IMR-90 (cell line): Measurements from ENCODE around the gene GOLGA8R. TPM values are rescaled to one million over a fixed set of nuclear protein-coding genes. Genes with fewer than 3 reads are reported as not detected.
"Not testable (repeated sequence)": the region's sequence is repeated elsewhere in the genome, so short reads cannot be mapped to it uniquely, and the experiment has no call there.

Experiments
- ATAC-seq: fragments of 200-7000 bp; cut with Tn5 transposase; 2 replicates; pipeline ENCODE4 v1.9.1; 2020; ENCODE audit warnings: low read depth, mild to moderate bottlenecking, moderate library complexity
- BruUV-seq: library from RNA; stranded (reverse); fragments of 400-500 nt; replicated peaks from 2 replicates; lab custom pipeline; 2021; lab: Mats Ljungman, UMichigan
- CTCF ChIA-PET: fragments of 300-600 bp; formaldehyde crosslinking; extraction: SDS; loops from one replicate; lab custom pipeline; 2021; ENCODE audit warnings: antibody characterized with exemption; lab: Yijun Ruan, JAX
- POLR2A ChIA-PET: fragments of 300-600 bp; sonication (Branson Sonifier 250); formaldehyde crosslinking; loops from one replicate; lab custom pipeline; 2022; ENCODE audit warnings: antibody characterized with exemption; ENCODE audit not compliant: unreplicated experiment; lab: Charles Lee
- DNase-seq: peaks from one replicate; pipeline ENCODE4 v3.0.0; 2013
- H2AFZ ChIP-seq: replicated peaks from 2 replicates; pipeline ENCODE3; 2013; ENCODE audit warnings: low read length, mild to moderate bottlenecking; ENCODE audit not compliant: poor library complexity
- H2AK5ac ChIP-seq: 2 replicates; pipeline ENCODE4 v1.6.1; 2013; ENCODE audit warnings: low read depth, low read length, inconsistent platforms
- H2AK9ac ChIP-seq: replicated peaks from 2 replicates; pipeline ENCODE3; 2013; ENCODE audit warnings: mild to moderate bottlenecking, low read depth, low read length, moderate library complexity; ENCODE audit not compliant: poor library complexity
- H2BK120ac ChIP-seq: 2 replicates; pipeline ENCODE4 v1.6.1; 2013; ENCODE audit warnings: low read depth, low read length, inconsistent platforms
- H2BK15ac ChIP-seq: 3 replicates; pipeline ENCODE4 v1.6.1; 2013; ENCODE audit warnings: low read depth, low read length, inconsistent platforms
- H2BK20ac ChIP-seq: 2 replicates; pipeline ENCODE4 v1.6.1; 2013; ENCODE audit warnings: low read depth, mild to moderate bottlenecking, inconsistent platforms, low read length, moderate library complexity
- H2BK5ac ChIP-seq: 2 replicates; pipeline ENCODE4 v1.6.1; 2013; ENCODE audit warnings: mild to moderate bottlenecking, low read depth, low read length, inconsistent platforms; ENCODE audit not compliant: poor library complexity, severe bottlenecking
- H3K14ac ChIP-seq: replicated peaks from 2 replicates; pipeline ENCODE4 v1.6.1; 2013; ENCODE audit warnings: low read depth, low read length, inconsistent platforms
- H3K18ac ChIP-seq: 2 replicates; pipeline ENCODE4 v1.6.1; 2013; ENCODE audit warnings: low read depth, low read length, control low read depth
- H3K23ac ChIP-seq: 2 replicates; pipeline ENCODE4 v1.6.1; 2013; ENCODE audit warnings: low read depth, low read length, inconsistent platforms
- H3K27ac ChIP-seq: 2 replicates; pipeline ENCODE4 v1.5.1; 2013; ENCODE audit warnings: mild to moderate bottlenecking, control low read depth, low read length; ENCODE audit not compliant: insufficient read depth
- H3K27me3 ChIP-seq: 2 replicates; pipeline ENCODE4 v1.6.1; 2013; ENCODE audit warnings: low read length; ENCODE audit not compliant: control insufficient read depth, insufficient read depth
- H3K36me3 ChIP-seq: 2 replicates; pipeline ENCODE4 v1.6.1; 2013; ENCODE audit warnings: low read length, mixed read lengths; ENCODE audit not compliant: control insufficient read depth, insufficient read depth
- H3K4ac ChIP-seq: 2 replicates; pipeline ENCODE4 v1.6.1; 2013; ENCODE audit warnings: low read depth, low read length, inconsistent platforms
- H3K4me1 ChIP-seq: 2 replicates; pipeline ENCODE4 v1.6.1; 2013; ENCODE audit warnings: low read length, mixed read lengths; ENCODE audit not compliant: control insufficient read depth, insufficient read depth
- H3K4me2 ChIP-seq: 2 replicates; pipeline ENCODE4 v1.6.1; 2013; ENCODE audit warnings: low read depth, mild to moderate bottlenecking, control low read depth, low read length, moderate library complexity
- H3K4me3 ChIP-seq: 2 replicates; pipeline ENCODE4 v1.5.1; 2013; ENCODE audit warnings: low read depth, mild to moderate bottlenecking, control low read depth, low read length, moderate library complexity; ENCODE audit not compliant: insufficient read depth
- H3K56ac ChIP-seq: 2 replicates; pipeline ENCODE4 v1.6.1; 2013; ENCODE audit warnings: low read length, inconsistent platforms; ENCODE audit not compliant: insufficient read depth; ENCODE audit errors: extremely low read depth
- H3K79me1 ChIP-seq, 2 experiments: 2 replicates each; pipeline ENCODE4 v1.6.1; 2013; ENCODE audit warnings: low read length in 2 of 2, inconsistent platforms in 1 of 2, low read depth in 1 of 2
- H3K9ac ChIP-seq: 2 replicates; pipeline ENCODE4 v1.6.1; 2013; ENCODE audit warnings: low read depth, low read length, control low read depth
- H3K9me1 ChIP-seq: 2 replicates; pipeline ENCODE4 v1.6.1; 2013; ENCODE audit warnings: low read length, inconsistent platforms; ENCODE audit not compliant: insufficient read depth
- H3K9me3 ChIP-seq: 2 replicates; pipeline ENCODE4 v1.6.1; 2013; ENCODE audit warnings: low read length; ENCODE audit not compliant: control insufficient read depth, insufficient read depth
- H4K20me1 ChIP-seq: 2 replicates; pipeline ENCODE4 v1.6.1; 2013; ENCODE audit warnings: low read length, inconsistent platforms; ENCODE audit not compliant: insufficient read depth
- H4K5ac ChIP-seq: 2 replicates; pipeline ENCODE4 v1.6.1; 2013; ENCODE audit warnings: mild to moderate bottlenecking, low read depth, low read length, control low read depth
- H4K8ac ChIP-seq, 2 experiments: 2 replicates each; pipeline ENCODE4 v1.6.1; 2013; ENCODE audit warnings: low read depth in 2 of 2, low read length in 2 of 2, control low read depth in 1 of 2, inconsistent platforms in 1 of 2
- H4K91ac ChIP-seq: 2 replicates; pipeline ENCODE4 v1.6.1; 2013; ENCODE audit warnings: low read depth, low read length, inconsistent platforms; ENCODE audit not compliant: insufficient read depth
- WGBS, 2 experiments: methylation state at CpG; one replicate each; pipeline versions ENCODE4 v1.1.5 to v1.1.7; 2013; ENCODE audit warnings: missing lambda C conversion rate in 2 of 2; ENCODE audit not compliant: insufficient read length in 1 of 2; ENCODE audit errors: extremely low coverage in 2 of 2; 5-methylcytosine and 5-hydroxymethylcytosine counted together
- dilution Hi-C: fragments of 300-500 bp; cut with HindIII; formaldehyde crosslinking; loops from one replicate; pipeline ENCODE4 v1.14.3; 2018; ENCODE audit warnings: low sequenced_read_pairs; ENCODE audit not compliant: unreplicated experiment
- in situ Hi-C: fragments of 300-500 bp; cut with MboI; formaldehyde crosslinking; loops from 3 replicates; pipeline ENCODE4 v1.14.3; 2019; ENCODE audit warnings: low sequenced_read_pairs, inconsistent platforms, mixed read lengths
- intact Hi-C: fragments of 100-400 bp; cut with micrococcal nuclease; formaldehyde crosslinking; loops from 2 replicates; pipeline ENCODE4 v1.10.0; 2022
- polyA plus RNA-seq, 3 experiments: library from polyadenylated mRNA; depleted of rRNA; stranded (reverse); fragments of >200 nt; gene quantifications; 2 replicates each; pipeline ENCODE4 v1.2.3, GENCODE V29; 2012; ENCODE audit warnings: low replicate concordance in 1 of 3
- total RNA-seq: library from RNA; depleted of rRNA; stranded (reverse); fragments of >200 nt; gene quantifications from 2 replicates; pipeline ENCODE4 v1.2.3, GENCODE V29; 2012

GOLGA8R gene
- total and polyA plus RNA-seq, 2 of the 4 experiments (the other 2 are of a cell fraction): 0.72 to 1.4 TPM

DNA sequence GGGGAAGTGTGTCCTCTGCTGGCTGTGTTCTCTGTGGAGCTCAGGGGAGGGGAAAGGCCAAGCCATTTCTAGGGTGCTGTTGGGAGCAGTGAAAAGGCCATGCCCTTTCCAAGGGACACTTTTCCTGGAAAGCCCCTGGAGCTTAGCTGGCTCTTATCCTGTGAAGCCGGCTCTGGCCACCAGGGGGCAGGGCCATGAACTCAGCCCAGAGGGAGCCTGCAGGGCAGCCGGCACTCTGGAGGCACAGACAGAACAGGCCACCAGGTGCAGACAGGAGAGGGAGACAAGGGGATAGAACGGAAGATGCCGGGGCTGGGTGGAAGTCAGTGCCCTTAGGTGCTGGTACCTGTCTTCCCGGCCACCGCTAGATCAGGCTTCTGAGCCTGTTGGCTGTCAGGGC, 15.1 kb downstream of the GOLGA8R start:
- H3K27me3 ChIP-seq, H4K91ac ChIP-seq, H3K18ac ChIP-seq, H2AK9ac ChIP-seq, H3K9me1 ChIP-seq, H3K56ac ChIP-seq, H2BK15ac ChIP-seq, DNase-seq, H3K23ac ChIP-seq, H4K5ac ChIP-seq, in situ Hi-C loops, H3K9me3 ChIP-seq, H3K36me3 ChIP-seq, dilution Hi-C loops, H3K79me1 ChIP-seq, POLR2A ChIA-PET, H3K4me1 ChIP-seq, H2BK20ac ChIP-seq, intact Hi-C loops, H3K4me3 ChIP-seq, H3K14ac ChIP-seq, CTCF ChIA-PET, H2AFZ ChIP-seq, H2BK5ac ChIP-seq, H4K8ac ChIP-seq, H2AK5ac ChIP-seq, BruUV-seq, H3K4me2 ChIP-seq, H3K9ac ChIP-seq, H4K20me1 ChIP-seq, H2BK120ac ChIP-seq, H3K27ac ChIP-seq, H3K4ac ChIP-seq: not testable (repeated sequence)
- no CpG with 5 or more reads among the region's 6 CpGs for WGBS, 2 experiments
- ATAC-seq: peak; percentile 75

DNA sequence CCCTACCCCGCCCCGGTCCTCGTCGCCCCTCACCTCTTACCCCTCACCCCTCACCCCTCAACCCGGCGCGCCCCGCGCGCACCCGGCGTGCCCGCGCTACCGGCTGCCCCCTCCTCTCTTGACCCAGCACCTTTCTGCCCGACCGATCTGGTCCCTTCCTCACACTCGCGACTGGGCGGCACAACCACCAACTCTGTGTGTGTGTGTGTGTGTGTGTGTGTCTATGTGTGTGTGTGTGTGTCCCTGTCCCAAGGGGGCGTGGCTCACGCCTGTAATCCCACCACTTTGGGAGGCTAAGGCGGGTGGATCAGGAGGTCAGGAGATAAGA, 20.4 kb downstream of the GOLGA8R start:
- H2BK20ac ChIP-seq, H4K5ac ChIP-seq, H3K9me3 ChIP-seq, H3K18ac ChIP-seq, H2AK9ac ChIP-seq, H2BK120ac ChIP-seq, DNase-seq, BruUV-seq, H3K14ac ChIP-seq, H3K27me3 ChIP-seq, H2AFZ ChIP-seq, H4K91ac ChIP-seq, H3K9ac ChIP-seq, H4K20me1 ChIP-seq, H2BK15ac ChIP-seq, POLR2A ChIA-PET, H3K4ac ChIP-seq, H3K79me1 ChIP-seq, H3K27ac ChIP-seq, H3K4me1 ChIP-seq, H3K36me3 ChIP-seq, H2AK5ac ChIP-seq, H4K8ac ChIP-seq, in situ Hi-C loops, CTCF ChIA-PET, H3K56ac ChIP-seq, H3K4me2 ChIP-seq, H3K9me1 ChIP-seq, dilution Hi-C loops, intact Hi-C loops, H2BK5ac ChIP-seq, H3K23ac ChIP-seq, H3K4me3 ChIP-seq: not testable (repeated sequence)
- no CpG with 5 or more reads among the region's 23 CpGs for WGBS, 2 experiments
- ATAC-seq: peak; percentile 51
